Type B pancreatic cell (in vitro differentiated cells): ENCODE results near the gene CDC6. TPM values are rescaled to one million over a fixed set of nuclear protein-coding genes. Genes with fewer than 3 reads are reported as not detected.

Source experiments
- DNase-seq: peaks from one replicate; pipeline ENCODE4 v3.0.0; 2021; ENCODE audit warnings: mixed read lengths; ENCODE audit not compliant: unreplicated experiment; ENCODE audit errors: extremely low spot score
- H3K27ac Mint-ChIP-seq: 2 replicates; pipeline ENCODE4 v1.8.0; 2021; ENCODE audit warnings: mild to moderate bottlenecking, mixed read lengths
- H3K27me3 Mint-ChIP-seq: 2 replicates; pipeline ENCODE4 v1.8.0; 2021; ENCODE audit warnings: mixed read lengths
- H3K36me3 Mint-ChIP-seq: 2 replicates; pipeline ENCODE4 v1.8.0; 2021; ENCODE audit warnings: mixed read lengths
- H3K4me1 Mint-ChIP-seq: one replicate; pipeline ENCODE4 v1.8.0; 2021; ENCODE audit warnings: mixed read lengths; ENCODE audit not compliant: unreplicated experiment
- H3K4me3 Mint-ChIP-seq: 2 replicates; pipeline ENCODE4 v1.8.0; 2021; ENCODE audit warnings: mild to moderate bottlenecking, mixed read lengths
- H3K9me3 Mint-ChIP-seq: 2 replicates; pipeline ENCODE4 v1.8.0; 2021; ENCODE audit warnings: mixed read lengths
- total RNA-seq: library from RNA; stranded (reverse); gene quantifications from 2 replicates; pipeline ENCODE4 v1.2.1, GENCODE V29; 2021; ENCODE audit warnings: low replicate concordance
- TF ChIP-seq, protein P1 (sequence below): fragments of 200-600 bp; sonication (generic); conservative IDR thresholded peaks from 2 replicates; pipeline ENCODE4 v1.5.0; 2021; ENCODE audit warnings: antibody characterized with exemption, mild to moderate bottlenecking

The CDC6 gene
- total RNA-seq, 1 donor from 2014 or later: 50.3 TPM

DNA sequence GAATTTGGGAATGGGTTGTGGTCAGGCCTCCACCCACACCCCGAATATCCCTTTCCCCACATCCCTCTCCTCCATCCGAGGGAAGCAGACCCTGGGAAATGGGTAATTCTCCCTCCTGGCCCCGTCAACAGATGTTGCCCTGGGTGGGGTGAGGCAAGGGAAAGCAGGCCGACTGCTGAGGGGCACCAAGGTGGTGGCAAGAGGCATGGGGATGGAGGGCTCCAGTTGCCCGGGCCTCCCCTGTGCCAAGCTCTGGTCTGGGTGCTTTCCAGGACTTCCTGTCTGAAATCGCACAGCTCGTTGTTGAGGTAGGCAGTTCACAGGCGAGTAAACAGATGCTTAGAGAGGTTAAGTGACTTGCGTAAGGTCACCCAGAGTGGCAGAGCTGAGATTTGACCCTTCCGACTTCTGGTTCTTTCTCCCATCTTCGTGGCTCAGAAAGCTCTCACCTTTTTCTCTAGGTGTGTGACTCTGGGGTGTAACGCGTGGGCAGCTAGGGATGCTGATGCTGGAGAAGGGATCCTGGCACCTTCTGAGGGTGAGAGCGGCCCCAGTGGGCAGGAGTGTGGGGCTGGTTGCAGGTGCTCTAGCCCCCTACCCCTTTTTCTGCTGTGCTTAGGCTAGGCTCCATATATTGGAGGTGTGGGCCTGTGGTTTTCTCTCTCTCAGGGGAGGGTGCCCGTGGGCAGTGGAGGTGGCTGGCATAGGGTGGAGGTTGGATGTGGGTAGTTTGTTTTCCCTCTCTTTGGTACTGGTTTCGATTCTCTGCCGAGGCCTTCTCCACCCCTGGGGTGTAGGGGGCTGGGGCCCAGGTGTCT, 38.5 kb downstream of the CDC6 start:
- H3K9me3 Mint-ChIP-seq: no peaks in the 10 kb centered on the region
- H3K27ac Mint-ChIP-seq: peak overlapping the region; percentile 39
- no peak for DNase-seq
- H3K4me1 Mint-ChIP-seq: peaks cover 44% of the 10 kb centered on the region
- H3K27me3 Mint-ChIP-seq: no peaks in the 10 kb centered on the region
- TF ChIP-seq, protein P1, sequence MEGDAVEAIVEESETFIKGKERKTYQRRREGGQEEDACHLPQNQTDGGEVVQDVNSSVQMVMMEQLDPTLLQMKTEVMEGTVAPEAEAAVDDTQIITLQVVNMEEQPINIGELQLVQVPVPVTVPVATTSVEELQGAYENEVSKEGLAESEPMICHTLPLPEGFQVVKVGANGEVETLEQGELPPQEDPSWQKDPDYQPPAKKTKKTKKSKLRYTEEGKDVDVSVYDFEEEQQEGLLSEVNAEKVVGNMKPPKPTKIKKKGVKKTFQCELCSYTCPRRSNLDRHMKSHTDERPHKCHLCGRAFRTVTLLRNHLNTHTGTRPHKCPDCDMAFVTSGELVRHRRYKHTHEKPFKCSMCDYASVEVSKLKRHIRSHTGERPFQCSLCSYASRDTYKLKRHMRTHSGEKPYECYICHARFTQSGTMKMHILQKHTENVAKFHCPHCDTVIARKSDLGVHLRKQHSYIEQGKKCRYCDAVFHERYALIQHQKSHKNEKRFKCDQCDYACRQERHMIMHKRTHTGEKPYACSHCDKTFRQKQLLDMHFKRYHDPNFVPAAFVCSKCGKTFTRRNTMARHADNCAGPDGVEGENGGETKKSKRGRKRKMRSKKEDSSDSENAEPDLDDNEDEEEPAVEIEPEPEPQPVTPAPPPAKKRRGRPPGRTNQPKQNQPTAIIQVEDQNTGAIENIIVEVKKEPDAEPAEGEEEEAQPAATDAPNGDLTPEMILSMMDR: no peak
- H3K36me3 Mint-ChIP-seq: peaks cover 2% of the 10 kb centered on the region
- no peak overlapping the region for H3K4me3 Mint-ChIP-seq

DNA sequence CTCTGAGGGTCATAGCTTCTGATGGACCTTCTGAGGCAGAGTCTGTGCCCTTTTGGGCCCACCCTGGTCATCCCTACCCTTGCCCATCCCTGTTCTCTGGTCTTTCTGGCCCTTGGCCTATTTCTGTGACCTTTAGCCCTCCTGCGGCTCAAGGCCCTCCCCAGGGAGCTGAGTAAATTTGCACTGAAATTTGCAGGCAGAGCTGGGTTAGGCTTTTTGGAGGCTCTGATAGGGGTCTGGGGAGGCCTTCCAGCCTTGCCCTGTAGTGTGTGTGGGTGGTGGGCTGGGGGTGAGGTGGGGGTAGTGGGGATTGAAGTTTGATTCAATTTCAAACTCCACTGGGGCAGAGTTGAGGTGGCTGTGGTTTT, 39.1 kb downstream of the CDC6 start:
- Mint-ChIP-seq H3K9me3 (no peaks in the 10 kb centered on the region), H3K27ac (no peak overlapping the region), H3K4me3 (no peak overlapping the region), H3K36me3 (peaks cover 5% of the 10 kb centered on the region), H3K27me3 (no peaks in the 10 kb centered on the region), H3K4me1 (peaks cover 43% of the 10 kb centered on the region)
- DNase-seq: no peak
- TF ChIP-seq, protein P1: no peak

DNA sequence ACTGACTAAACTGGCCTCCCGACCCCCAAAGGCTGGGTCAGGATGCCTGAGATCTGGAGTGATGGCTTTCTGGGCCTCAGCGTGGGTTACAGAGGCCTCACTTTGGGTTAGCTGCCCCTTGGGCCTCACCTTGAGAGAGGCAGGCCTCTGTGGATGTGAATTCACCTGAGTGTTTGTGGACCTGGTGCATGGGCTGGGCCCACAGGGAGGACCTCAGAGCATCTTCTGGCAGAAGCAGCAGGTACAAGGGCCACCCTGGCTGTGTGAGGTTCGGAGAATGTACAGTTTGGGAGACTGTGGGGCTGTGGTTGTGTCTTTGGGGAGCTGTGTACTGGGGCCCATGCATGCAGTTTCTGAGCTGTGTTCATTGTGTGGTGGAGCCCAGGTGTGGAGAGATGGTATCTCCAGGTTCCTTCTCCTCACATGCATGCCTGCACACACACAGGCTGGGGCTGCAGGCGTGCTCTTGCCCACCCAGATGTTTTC, 39.6 kb downstream of the CDC6 start:
- Mint-ChIP-seq H3K36me3 (peaks cover 5% of the 10 kb centered on the region), H3K9me3 (no peaks in the 10 kb centered on the region), H3K27ac (no peak overlapping the region), H3K4me3 (no peak overlapping the region), H3K27me3 (no peaks in the 10 kb centered on the region), H3K4me1 (peaks cover 39% of the 10 kb centered on the region)
- no peak for DNase-seq
- TF ChIP-seq, protein P1: no peak

DNA sequence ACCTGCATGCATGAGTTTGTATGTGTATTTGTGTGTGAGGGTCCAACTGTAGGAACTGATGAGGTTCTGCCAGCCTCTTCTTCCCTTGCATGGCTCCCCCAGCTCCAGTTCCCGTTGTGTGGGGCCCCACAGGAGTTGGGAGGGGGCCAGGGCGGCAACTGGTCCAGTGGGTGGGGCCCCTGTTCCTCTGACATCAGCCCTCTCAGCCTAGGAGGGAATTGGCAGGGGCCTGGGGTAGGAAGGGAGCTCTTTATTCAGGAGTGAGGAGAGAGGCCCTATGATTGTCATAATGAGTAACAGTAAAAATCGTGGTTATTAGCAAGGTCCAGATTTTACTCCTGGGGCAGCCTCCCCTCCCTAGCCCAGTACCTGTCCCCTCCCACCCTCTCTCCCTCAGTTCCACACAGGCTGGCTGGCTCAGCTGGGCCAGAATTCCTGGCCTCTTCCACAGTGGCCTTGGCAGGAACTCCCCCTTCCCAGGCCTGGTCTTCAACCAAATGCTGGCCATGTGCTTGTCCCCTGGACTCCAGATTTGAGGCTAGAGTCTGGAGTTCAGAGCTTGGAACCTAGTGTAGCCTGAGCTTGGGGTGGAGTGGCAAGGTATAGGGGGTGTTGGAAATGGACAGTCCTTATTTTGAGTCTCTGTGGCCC, 40.2 kb downstream of the CDC6 start:
- Mint-ChIP-seq H3K27ac (no peak overlapping the region), H3K4me3 (no peak overlapping the region), H3K9me3 (no peaks in the 10 kb centered on the region), H3K27me3 (no peaks in the 10 kb centered on the region), H3K4me1 (peaks cover 37% of the 10 kb centered on the region), H3K36me3 (peaks cover 9% of the 10 kb centered on the region)
- TF ChIP-seq, protein P1: no peak
- no peak for DNase-seq

DNA sequence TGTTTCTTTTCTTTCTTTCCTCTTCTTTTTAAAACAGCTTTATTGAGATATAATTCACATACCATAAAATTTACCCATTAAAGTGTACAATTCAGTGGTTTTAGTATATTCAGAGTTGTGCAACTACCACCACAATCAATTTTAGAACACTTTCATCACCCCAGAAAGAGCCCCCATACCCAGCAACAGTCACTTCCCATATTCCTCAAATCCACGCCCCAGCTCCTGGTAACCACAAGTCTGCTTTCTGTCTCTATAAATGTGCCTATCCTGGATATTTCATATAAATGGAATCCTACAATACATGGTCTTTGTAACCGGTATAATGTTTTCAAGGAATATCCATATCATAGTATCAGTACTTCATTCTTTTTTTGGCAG, 40.7 kb downstream of the CDC6 start:
- Mint-ChIP-seq H3K27ac (no peak overlapping the region), H3K4me3 (no peak overlapping the region), H3K27me3 (no peaks in the 10 kb centered on the region), H3K9me3 (no peaks in the 10 kb centered on the region), H3K4me1 (peaks cover 32% of the 10 kb centered on the region), H3K36me3 (peaks cover 9% of the 10 kb centered on the region)
- DNase-seq: no peak
- TF ChIP-seq, protein P1: no peak
